GM12801 (cell line): ENCODE data around the gene ATOH1.

Source experiments
- TF ChIP-seq, protein P1 (sequence below): IDR thresholded peaks from one replicate; pipeline ENCODE4 v1.5.1; 2011; ENCODE audit warnings: control low read depth; ENCODE audit not compliant: insufficient read length; ENCODE audit errors: extremely low read depth

ATOH1 gene

DNA sequence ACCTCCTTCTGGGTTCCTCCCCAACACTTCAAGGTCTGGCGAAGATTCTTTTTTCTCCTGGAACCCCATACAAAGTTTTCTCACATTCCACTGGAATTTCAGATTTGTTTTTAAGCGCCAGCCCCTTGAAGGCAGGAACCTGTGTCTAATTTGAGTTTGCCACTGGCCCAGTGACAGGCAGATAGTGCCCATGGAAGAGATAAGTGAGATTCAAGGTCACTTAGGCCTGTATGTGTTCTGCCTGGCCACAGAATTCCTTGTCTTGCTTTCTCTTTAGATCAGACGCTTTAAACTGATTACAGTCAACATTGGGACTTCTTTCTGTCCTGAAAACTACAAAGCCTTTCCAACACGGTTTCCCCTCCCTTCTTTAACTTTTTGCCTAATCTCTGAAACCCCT, 11.2 kb downstream of the ATOH1 start:
- TF ChIP-seq, protein P1, sequence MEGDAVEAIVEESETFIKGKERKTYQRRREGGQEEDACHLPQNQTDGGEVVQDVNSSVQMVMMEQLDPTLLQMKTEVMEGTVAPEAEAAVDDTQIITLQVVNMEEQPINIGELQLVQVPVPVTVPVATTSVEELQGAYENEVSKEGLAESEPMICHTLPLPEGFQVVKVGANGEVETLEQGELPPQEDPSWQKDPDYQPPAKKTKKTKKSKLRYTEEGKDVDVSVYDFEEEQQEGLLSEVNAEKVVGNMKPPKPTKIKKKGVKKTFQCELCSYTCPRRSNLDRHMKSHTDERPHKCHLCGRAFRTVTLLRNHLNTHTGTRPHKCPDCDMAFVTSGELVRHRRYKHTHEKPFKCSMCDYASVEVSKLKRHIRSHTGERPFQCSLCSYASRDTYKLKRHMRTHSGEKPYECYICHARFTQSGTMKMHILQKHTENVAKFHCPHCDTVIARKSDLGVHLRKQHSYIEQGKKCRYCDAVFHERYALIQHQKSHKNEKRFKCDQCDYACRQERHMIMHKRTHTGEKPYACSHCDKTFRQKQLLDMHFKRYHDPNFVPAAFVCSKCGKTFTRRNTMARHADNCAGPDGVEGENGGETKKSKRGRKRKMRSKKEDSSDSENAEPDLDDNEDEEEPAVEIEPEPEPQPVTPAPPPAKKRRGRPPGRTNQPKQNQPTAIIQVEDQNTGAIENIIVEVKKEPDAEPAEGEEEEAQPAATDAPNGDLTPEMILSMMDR = no peak

GRCh38 chr4:93841803-93842345, 13.3 kb downstream of the ATOH1 start:
- TF ChIP-seq, protein P1 = no peak

DNA sequence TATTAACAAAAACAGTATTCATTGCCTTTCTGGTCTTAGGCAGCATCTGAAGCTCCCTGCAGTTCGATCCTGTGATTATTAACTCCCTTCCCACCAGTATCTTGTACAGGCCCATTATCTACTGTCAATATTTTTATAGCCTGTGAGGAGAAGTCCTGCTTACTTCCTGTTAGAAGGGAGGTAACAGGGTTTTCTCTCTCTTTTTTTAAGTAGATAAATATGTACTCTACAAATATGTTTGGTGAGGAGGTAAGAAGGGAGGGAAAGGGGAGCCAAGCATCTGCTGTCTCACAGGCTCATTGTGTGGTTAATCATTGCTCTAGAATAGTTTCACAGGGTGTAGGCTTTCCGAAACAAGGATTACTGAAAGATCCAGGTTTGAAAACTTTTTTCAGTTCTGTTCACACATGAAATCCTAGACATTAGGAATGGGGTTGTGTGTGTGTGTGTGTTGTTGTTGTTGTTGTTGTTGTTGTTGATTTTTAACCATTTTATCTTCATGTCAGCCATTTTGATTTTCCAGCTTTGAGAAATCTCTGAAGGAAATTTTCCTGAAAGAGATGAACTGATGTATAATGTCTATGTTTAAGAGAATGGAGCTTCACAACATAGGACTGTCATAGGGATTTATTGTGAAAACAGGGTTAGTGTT, 14.2 kb downstream of the ATOH1 start:
- TF ChIP-seq, protein P1 = no peak

DNA sequence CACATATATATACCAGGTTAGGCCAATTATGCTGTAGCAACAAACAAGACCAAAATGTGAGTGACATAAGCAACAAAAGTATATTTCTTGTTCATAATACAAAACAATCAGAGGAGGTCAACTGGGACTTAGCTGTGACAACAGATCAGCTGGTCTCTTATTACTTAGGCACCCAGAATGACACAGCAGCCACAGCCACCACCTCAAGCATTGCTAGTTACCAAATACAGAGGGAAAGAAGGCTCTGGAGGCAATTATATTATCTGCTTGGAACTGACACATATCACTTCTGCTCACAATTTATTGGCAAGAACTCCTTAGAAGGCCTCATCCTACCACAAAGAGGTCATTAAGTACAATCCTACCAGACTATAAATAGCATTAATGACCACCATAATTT, 15.2 kb downstream of the ATOH1 start:
- TF ChIP-seq, protein P1 = no peak

GRCh38 chr4:93852680-93853079, 24.1 kb downstream of the ATOH1 start:
- TF ChIP-seq, protein P1 = no peak

- TF ChIP-seq, protein P1 = no peak
These were observed 27.4 kb downstream of the ATOH1 start for GRCh38 chr4:93855926-93856325.

DNA sequence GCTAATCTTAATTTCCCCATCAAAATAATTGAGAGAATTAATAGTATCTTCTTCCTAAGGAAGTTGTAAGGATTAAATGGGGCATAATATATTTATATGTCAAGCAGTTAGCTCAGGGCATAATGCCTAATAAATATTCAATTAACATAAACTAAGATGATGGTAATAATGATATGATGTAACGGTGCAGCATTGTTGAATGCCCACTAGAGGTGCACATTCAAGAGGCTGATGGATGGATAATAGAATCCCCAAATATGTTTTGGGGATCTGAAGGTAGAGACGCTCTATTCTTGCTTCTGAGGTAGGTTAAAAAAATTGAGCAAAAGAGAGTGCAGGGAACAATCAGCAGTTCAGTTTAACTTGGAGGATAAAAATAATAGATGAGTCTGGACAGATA, 37.1 kb downstream of the ATOH1 start:
- TF ChIP-seq, protein P1 = no peak
